A172 (cell line): Measurements from ENCODE around the gene DUSP14. TPM values are rescaled to one million over a fixed set of nuclear protein-coding genes. Genes with fewer than 3 reads are reported as not detected.
"Not testable (repeated sequence)": the region's sequence is repeated elsewhere in the genome, so short reads cannot be mapped to it uniquely, and the experiment has no call there.

Experiments used
- DNase-seq: peaks from one replicate; pipeline ENCODE4 v3.0.0-alpha.2; 2015; ENCODE audit warnings: low spot score
- total RNA-seq: library from RNA; depleted of rRNA; stranded (reverse); fragments of >200 nt; shearing (Covaris generic); gene quantifications from 2 replicates; pipeline ENCODE4 v1.2.3, GENCODE V29; 2014

Gene DUSP14
- total RNA-seq, 1 experiment from 2014 or later, result 151 TPM

- DNase-seq, result peak; percentile 55
These were observed 6.2 kb upstream of the DUSP14 start for GRCh38 chr17:37483311-37484039.

GRCh38 chr17:37485938-37486570, 3.6 kb upstream of the DUSP14 start:
- no peak for DNase-seq

- peak; percentile 94 for DNase-seq
These were observed 1.6 kb upstream of the DUSP14 start for GRCh38 chr17:37488009-37488604.

- peak; percentile 96 for DNase-seq
These were observed 989 bp upstream of the DUSP14 start for GRCh38 chr17:37488607-37489196.

- peak; percentile 33 for DNase-seq
These were observed 414 bp downstream of the DUSP14 start for GRCh38 chr17:37490022-37490587.

- DNase-seq, result peak; percentile 92
These were observed 1.2 kb downstream of the DUSP14 start for GRCh38 chr17:37490638-37491614.

- DNase-seq, result no peak
These were observed 2.5 kb downstream of the DUSP14 start for GRCh38 chr17:37492167-37492566.

- peak; percentile 90 for DNase-seq
These were observed 3.7 kb downstream of the DUSP14 start for GRCh38 chr17:37493249-37494027.

GRCh38 chr17:37494401-37494831, 4.7 kb downstream of the DUSP14 start:
- no peak for DNase-seq

- no peak for DNase-seq
These were observed 5.3 kb downstream of the DUSP14 start for GRCh38 chr17:37494971-37495370.

GRCh38 chr17:37500378-37500777, 10.7 kb downstream of the DUSP14 start:
- no peak for DNase-seq

GRCh38 chr17:37502009-37502936, 12.6 kb downstream of the DUSP14 start:
- DNase-seq, result no peak

GRCh38 chr17:37503148-37503547, 13.5 kb downstream of the DUSP14 start:
- DNase-seq, result no peak

GRCh38 chr17:37505333-37505732, 15.6 kb downstream of the DUSP14 start:
- no peak for DNase-seq

GRCh38 chr17:37506678-37507077, 17.0 kb downstream of the DUSP14 start:
- peak; percentile 40 for DNase-seq

- DNase-seq, result no peak
These were observed 17.4 kb downstream of the DUSP14 start for GRCh38 chr17:37507111-37507510.

- DNase-seq, result no peak
These were observed 20.4 kb downstream of the DUSP14 start for GRCh38 chr17:37510056-37510455.

- not testable (repeated sequence) for DNase-seq
These were observed 22.0 kb downstream of the DUSP14 start for GRCh38 chr17:37511642-37512041.

- DNase-seq, result no peak
These were observed 22.9 kb downstream of the DUSP14 start for GRCh38 chr17:37512442-37513068.
